WERI-Rb-1 (cell line): ENCODE data around the gene A3GALT2.

Source experiments
- DNase-seq: peaks from one replicate; pipeline ENCODE4 v3.0.0-alpha.2; 2020
- H3K27ac ChIP-seq: fragments of 250-450 bp; sonication (Bioruptor Pico); 2 replicates; pipeline ENCODE4 v1.5.1; 2020; ENCODE audit warnings: mild to moderate bottlenecking, moderate library complexity
- H3K27me3 ChIP-seq: fragments of 250-450 bp; sonication (Bioruptor Pico); 2 replicates; pipeline ENCODE4 v1.5.1; 2021; ENCODE audit warnings: mild to moderate bottlenecking, low read depth, moderate library complexity; ENCODE audit not compliant: insufficient read depth, severe bottlenecking
- H3K36me3 ChIP-seq: fragments of 250-450 bp; sonication (Bioruptor Pico); 2 replicates; pipeline ENCODE4 v1.5.1; 2020; ENCODE audit warnings: mild to moderate bottlenecking, moderate library complexity
- H3K4me3 ChIP-seq: 2 replicates; pipeline ENCODE4 v1.5.1; 2011; ENCODE audit warnings: low read depth, mild to moderate bottlenecking, control low read depth, low read length
- H3K9me3 ChIP-seq: fragments of 250-450 bp; sonication (Bioruptor Pico); 2 replicates; pipeline ENCODE4 v1.5.1; 2021; ENCODE audit warnings: mild to moderate bottlenecking, moderate library complexity; ENCODE audit not compliant: severe bottlenecking
- TF ChIP-seq, protein P1 (sequence below): IDR thresholded peaks from 2 replicates; pipeline ENCODE4 v1.5.1; 2011; ENCODE audit warnings: low read depth, mild to moderate bottlenecking, control low read depth, inconsistent platforms, low read length

A3GALT2 gene

DNA sequence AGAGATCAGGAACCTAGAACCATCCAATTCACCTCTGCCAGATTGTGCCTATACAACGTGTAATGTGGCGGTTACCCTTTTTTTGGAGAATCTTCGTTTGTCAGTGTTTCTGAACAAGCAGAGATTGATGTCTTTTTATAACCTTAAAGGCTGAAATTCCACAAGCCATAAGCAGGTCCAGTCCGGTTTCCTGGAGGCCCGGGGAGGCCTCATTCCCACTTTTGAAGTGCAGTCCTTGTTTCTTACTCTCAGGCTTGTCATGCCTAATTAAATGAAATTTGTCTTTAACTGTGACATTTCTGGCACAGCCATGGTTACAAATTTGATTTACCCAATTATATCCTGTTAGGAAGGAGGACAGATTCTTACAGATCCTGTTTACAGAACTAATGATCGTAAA lies 36.8 kb downstream of the A3GALT2 start:
- TF ChIP-seq, protein P1, sequence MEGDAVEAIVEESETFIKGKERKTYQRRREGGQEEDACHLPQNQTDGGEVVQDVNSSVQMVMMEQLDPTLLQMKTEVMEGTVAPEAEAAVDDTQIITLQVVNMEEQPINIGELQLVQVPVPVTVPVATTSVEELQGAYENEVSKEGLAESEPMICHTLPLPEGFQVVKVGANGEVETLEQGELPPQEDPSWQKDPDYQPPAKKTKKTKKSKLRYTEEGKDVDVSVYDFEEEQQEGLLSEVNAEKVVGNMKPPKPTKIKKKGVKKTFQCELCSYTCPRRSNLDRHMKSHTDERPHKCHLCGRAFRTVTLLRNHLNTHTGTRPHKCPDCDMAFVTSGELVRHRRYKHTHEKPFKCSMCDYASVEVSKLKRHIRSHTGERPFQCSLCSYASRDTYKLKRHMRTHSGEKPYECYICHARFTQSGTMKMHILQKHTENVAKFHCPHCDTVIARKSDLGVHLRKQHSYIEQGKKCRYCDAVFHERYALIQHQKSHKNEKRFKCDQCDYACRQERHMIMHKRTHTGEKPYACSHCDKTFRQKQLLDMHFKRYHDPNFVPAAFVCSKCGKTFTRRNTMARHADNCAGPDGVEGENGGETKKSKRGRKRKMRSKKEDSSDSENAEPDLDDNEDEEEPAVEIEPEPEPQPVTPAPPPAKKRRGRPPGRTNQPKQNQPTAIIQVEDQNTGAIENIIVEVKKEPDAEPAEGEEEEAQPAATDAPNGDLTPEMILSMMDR, result no peak

DNA sequence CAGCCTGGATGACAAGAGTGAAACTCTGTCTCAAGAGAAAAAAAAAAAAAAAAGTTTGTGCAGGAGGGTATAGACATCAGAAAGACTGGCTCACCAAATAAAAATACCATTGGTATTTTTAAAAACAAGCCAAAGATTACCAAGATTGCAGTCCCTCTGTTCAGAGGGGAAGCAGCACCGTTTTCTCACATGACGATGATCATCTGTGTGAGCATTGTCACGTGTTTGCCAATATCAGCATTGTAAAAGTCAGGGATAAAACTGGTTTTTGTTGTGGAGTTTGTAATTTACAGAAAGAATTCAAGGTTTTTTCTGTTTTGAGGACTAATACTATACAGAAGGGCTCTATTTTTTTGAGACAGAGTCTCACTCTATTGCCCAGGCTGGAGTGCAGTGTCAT lies 38.1 kb downstream of the A3GALT2 start:
- no peak overlapping the region for H3K27ac ChIP-seq
- no peak for DNase-seq
- H3K9me3 ChIP-seq, result no peaks in the 10 kb centered on the region
- no peak overlapping the region for H3K4me3 ChIP-seq
- no peaks in the 10 kb centered on the region for H3K27me3 ChIP-seq
- H3K36me3 ChIP-seq, result peaks cover 81% of the 10 kb centered on the region
- TF ChIP-seq, protein P1, result no peak

More for the DNA sequence above, 36.8 kb downstream of the A3GALT2 start:
- Histone ChIP-seq H3K27ac (no peak overlapping the region), H3K4me3 (no peak overlapping the region), H3K27me3 (no peaks in the 10 kb centered on the region), H3K36me3 (peaks cover 81% of the 10 kb centered on the region), H3K9me3 (no peaks in the 10 kb centered on the region)
- no peak for DNase-seq

DNA sequence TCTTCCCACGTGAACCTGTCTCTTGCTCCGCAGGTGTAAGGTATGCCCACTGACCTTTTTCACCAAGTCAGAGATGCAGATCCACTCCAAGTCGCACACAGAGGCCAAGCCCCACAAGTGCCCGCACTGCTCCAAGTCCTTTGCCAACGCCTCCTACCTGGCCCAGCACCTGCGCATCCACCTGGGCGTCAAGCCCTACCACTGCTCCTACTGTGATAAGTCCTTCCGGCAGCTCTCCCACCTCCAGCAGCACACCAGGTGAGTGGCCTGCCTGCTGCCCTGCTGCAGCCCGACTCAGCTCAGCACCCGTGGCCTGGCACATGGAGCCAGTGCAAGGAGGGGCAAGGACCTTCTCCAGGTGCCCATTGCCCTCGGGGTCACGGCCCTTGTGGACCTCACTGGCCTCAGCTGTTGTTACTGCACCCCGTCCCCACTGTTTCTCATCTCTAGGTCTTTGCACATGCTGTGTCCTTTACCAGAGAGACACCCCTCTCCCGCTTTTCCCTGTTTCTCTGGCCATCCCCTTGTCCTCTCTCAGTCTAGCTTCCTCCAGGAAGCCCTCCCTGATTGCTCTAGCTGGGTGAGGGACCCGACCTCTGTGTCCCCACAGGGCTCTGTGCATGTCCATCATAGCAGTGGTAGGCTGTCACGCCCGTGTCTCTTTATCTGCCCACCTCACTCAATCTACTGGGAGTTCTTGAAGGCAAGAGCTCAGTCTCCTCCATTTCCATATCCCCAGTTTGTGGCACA lies 39.2 kb downstream of the A3GALT2 start:
- Histone ChIP-seq H3K36me3 (peaks cover 80% of the 10 kb centered on the region), H3K4me3 (no peak overlapping the region), H3K9me3 (no peaks in the 10 kb centered on the region), H3K27ac (no peak overlapping the region), H3K27me3 (no peaks in the 10 kb centered on the region)
- TF ChIP-seq, protein P1, result no peak
- DNase-seq, result no peak

DNA sequence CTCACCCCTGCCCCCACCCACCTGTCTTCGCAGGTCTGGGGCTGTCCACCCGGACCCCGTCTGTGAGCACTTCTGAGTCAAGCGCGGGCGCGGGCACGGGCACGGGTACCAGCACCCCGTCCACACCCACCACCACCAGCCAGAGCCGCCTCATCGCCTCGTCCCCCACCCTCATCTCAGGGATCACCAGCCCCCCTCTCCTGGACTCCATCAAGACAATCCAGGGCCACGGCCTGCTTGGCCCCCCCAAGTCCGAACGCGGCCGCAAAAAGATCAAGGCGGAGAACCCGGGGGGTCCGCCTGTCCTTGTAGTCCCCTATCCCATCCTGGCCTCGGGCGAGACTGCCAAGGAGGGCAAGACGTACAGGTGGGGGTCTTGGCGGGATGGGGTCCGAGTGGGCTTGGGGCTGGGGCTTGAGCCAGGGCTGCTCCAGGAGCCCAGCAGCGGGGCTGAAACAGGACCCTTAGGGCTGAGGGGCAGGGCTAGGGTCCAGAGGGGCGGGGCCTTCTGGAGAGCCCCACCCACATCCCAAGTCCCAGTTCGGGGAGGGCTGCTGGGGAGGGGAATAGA lies 40.7 kb downstream of the A3GALT2 start:
- H3K4me3 ChIP-seq, result no peak overlapping the region
- H3K27ac ChIP-seq, result no peak overlapping the region
- no peaks in the 10 kb centered on the region for H3K27me3 ChIP-seq
- H3K9me3 ChIP-seq, result no peaks in the 10 kb centered on the region
- DNase-seq, result no peak
- H3K36me3 ChIP-seq, result peaks cover 80% of the 10 kb centered on the region
- TF ChIP-seq, protein P1, result no peak

DNA sequence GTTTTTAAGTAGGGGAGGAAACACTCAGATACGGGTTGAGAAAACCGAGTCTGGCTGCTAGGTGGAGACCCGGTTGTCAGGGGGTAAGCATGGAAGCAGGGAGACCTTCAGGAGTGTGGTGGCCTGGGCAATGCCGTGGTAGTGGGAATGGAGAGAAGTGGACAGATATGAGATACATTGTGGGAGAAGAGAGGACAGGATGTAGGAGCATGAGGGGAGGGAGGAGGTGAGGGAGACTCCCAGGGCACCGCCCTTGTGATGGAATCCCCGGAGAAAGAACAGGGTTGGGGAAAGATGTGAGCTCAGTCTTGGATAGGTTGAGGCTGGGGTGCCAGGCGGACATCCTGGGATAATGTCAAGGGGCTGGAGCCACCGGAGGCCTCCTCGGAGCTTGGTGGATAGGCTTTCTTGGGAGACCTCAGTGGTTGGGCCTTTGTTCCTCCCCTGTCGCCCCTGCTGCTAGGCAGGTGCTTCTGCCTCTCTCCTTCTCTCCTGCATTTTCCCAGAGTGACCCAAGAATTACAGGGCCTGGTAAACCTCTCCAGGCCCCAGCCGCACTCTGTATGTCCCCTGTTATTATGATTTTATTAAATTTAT lies 43.3 kb downstream of the A3GALT2 start:
- no peak overlapping the region for H3K4me3 ChIP-seq
- H3K27ac ChIP-seq, result no peak overlapping the region
- TF ChIP-seq, protein P1, result no peak
- no peaks in the 10 kb centered on the region for H3K9me3 ChIP-seq
- H3K36me3 ChIP-seq, result peaks cover 71% of the 10 kb centered on the region
- DNase-seq, result no peak
- no peaks in the 10 kb centered on the region for H3K27me3 ChIP-seq
